AG08396 (cell line): ENCODE results near the gene ARHGEF9.
"Not testable (repeated sequence)": the region's sequence is repeated elsewhere in the genome, so short reads cannot be mapped to it uniquely, and the experiment has no call there.

ENCODE experiments used
- DNase-seq: peaks from one replicate; pipeline ENCODE4 v3.0.0; 2012; ENCODE audit warnings: low spot score, mixed read lengths

The ARHGEF9 gene

GRCh38 chrX:63657821-63658220, 127.2 kb downstream of the ARHGEF9 start:
- DNase-seq: peak; percentile 29

- peak; percentile 20 for DNase-seq
These were observed 128.0 kb downstream of the ARHGEF9 start for GRCh38 chrX:63656871-63657580.

- DNase-seq: no peak
These were observed 132.8 kb downstream of the ARHGEF9 start for GRCh38 chrX:63652086-63652765.

- not testable (repeated sequence) for DNase-seq
These were observed 139.3 kb downstream of the ARHGEF9 start for GRCh38 chrX:63645748-63646147.

GRCh38 chrX:63635750-63636149, 149.3 kb downstream of the ARHGEF9 start:
- no peak for DNase-seq

- no peak for DNase-seq
These were observed 171.4 kb downstream of the ARHGEF9 start for GRCh38 chrX:63613531-63614028.

GRCh38 chrX:63585936-63586335, 199.1 kb downstream of the ARHGEF9 start:
- DNase-seq: no peak
